ENCODE measurements around the gene KIF26B.

GRCh38 chr1:245336149-245336983 is 181.6 kb downstream of the KIF26B start:
- no peak for TF ChIP-seq CTCF (IDR thresholded peaks at IDR 0.05; ENCODE audit: low read length)
- TF ChIP-seq EZH2 (optimal IDR thresholded peaks at IDR 0.05; ENCODE audit: low read depth, low read length): no peak

All from MM.1S (cell line).